IPS DF 4.7 (cell line): ENCODE data around the gene EDIL3.

Experiments
- DNase-seq: peaks from one replicate; pipeline ENCODE4 v3.0.0-alpha.2; 2013; ENCODE audit warnings: low spot score; ENCODE audit errors: extremely low read depth

The EDIL3 gene

DNA sequence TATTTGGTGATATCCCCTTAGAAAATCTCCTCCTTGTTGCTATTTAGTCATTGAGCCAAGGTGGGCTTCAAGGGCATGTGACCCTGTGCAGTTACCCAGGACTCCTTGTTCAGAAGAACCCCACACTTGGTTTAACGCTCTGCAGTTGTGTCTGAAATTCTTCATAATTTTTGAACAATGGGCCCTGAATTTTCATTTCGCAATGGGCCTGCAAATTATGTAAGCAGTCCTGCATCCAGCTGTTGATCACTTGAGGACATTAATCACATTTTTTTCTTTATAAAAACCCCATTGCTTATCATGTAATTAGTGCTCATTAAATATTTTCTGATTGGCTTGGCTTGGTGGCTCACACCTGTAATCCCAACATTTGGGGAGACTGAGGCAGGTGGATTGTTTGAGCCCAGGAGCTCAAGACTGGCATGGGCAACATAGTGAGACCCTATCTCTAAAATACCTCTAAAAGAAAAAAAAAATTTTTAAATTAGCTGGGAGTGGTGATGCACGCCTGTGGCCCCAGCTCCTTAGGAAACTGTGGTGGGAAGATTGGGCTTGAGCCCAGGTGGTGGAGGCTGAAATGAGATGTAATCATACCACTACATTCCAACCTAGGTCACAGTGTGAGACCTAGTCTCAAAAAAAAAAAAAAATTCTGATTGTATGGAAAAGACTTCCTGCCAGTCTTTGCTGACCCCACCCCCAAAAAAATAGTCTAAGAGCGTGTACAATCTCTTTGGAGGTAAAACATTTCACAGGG, 469.8 kb downstream of the EDIL3 start:
- DNase-seq = no peak

DNA sequence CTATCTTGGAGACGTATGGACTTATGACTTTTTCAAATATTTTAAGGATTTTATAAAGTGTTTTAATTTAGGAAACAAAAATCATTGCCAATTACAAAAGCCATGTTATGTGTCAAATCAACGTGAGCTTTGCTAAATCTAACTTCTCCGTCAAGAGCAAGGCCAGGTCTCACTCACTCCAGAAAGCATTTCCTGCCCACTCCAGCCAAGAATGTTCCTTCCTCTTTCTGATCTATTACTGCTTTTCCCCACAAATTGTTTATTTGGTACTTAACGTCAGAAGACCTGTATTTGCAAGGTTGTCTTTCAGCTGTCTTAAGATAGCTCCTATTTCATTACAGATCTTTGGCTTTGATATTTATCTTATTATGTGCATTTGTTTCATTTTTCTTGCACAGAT, 470.5 kb downstream of the EDIL3 start:
- DNase-seq = no peak

DNA sequence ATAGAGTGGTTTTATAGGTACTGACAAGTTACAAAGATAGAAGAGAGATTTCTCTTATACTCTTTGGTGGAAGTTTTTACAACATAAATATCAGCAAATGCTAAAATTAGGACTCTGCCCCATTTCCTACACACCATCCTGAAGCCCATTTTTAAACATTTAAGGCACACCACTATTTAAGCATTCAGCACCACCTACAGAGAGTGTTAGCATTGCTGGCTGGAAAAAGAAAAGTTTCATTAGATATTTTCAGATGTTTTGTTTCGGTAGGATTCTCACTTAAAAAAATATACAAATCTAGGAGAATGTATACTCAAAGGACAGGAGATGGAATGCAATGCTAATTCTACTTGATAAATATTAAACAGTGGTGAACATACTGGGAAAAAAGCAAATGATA, 471.1 kb downstream of the EDIL3 start:
- DNase-seq = no peak

DNA sequence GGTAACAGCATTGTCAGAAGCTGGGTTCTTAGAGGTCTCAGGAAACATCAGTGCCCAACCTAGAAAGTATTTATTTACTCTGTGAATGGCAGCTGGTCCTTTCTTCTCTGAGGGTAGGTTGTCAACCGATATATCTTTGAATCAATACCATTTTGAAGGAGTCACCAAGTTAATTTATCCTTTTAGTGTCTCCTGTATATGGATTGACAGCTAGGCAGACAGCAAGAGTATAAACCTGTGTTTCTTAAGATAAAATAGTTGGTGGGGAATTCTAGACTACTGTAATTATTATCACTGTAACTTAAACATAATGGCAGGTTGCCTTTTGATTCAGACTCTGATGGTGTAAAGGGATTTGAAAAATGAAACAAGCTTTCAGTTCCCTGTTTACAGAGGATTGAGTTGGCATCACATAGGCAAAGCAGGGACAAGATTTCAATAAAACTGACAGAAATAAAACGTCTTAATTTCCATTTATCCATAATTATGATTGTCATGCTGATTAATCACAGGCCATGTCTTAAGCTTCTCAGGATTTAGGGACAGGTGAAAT, 473.2 kb downstream of the EDIL3 start:
- no peak for DNase-seq

DNA sequence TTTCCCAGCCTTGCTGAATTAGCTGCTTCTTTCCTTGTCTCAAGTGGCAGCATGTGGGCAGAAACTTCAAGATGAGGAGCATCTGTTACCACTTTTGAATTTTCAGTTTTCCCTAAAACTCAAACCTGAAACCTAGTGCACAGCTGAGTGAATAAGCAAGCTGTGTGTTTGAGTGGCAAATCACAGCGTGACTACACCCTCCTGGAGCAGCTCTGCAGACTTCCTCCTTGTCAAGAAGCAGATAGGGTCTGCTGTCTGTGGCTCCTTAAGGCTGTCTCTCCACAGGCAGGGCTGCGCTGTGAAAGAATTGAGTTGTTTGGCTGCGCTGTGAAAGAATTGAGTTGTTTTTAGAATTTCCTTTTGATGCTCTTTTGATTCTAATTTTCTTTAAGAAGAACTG, 484.4 kb downstream of the EDIL3 start:
- DNase-seq = no peak

DNA sequence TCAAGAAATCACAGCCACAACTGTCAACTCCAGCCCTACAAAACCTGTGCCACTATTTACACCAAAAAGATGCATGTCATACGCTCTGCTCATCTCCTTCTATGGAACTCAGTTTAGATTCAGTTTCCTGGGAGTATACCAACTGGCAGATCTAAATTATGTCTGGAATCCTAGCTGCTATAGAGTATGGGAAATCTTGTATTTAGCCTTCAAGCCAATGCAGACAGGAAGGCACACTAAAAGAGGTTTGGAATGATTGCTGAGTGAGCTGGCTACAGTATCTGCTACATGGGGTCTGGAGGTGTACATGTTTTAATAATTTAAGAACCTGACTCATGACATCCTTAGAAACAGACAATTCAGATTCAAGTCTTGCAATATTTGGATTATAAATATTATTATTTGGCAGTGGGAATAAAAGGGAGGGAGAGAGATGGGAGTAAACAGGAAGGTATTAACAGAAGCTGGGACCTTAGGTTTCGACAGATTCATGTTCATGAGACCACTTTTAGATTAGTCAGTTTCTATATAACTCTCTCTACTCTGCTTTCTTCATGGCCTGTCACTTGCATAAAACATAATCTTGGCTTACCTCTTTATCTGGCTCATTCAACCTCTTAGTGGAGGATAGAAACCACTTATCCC, 485.2 kb downstream of the EDIL3 start:
- DNase-seq = no peak

DNA sequence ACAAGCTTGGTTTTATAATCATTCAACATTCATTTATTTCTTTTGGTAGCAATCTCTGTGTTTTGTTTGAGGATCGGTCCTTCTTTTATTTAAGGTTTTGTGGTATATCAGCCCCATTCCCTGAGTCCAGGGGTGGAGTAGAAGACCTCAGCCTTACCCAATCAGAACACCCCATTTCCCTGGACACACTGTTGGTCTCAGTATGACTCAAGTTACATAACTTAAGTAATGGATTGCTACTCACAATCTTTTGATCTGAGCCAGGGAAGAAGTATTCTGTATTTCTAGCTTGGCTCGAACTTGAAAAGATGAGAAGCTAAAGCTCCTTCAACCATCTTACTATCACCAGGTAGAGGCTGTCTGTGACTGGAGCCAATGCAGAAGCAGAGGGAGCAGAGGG, 488.8 kb downstream of the EDIL3 start:
- DNase-seq = no peak

DNA sequence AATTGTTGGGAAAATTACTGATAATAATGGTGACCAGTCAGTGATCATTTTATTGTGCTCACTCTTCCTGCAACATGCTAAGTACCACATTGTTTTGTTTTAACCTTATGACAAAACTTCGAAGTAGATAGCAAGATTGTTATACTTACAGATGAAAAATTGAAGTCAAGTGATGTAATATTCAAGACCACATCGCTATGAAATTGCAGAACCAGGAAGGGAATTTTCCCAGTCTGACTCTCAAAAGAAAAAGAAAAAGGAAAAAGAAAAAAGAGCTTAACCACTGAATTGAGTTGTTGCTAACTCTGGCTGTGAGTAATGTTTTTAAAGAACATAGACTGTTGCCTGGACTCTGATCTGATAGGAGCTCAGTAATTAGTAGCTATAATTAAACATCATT, 493.4 kb downstream of the EDIL3 start:
- no peak for DNase-seq
